Measurements from ENCODE around the gene CIRBP.

CIRBP gene

DNA sequence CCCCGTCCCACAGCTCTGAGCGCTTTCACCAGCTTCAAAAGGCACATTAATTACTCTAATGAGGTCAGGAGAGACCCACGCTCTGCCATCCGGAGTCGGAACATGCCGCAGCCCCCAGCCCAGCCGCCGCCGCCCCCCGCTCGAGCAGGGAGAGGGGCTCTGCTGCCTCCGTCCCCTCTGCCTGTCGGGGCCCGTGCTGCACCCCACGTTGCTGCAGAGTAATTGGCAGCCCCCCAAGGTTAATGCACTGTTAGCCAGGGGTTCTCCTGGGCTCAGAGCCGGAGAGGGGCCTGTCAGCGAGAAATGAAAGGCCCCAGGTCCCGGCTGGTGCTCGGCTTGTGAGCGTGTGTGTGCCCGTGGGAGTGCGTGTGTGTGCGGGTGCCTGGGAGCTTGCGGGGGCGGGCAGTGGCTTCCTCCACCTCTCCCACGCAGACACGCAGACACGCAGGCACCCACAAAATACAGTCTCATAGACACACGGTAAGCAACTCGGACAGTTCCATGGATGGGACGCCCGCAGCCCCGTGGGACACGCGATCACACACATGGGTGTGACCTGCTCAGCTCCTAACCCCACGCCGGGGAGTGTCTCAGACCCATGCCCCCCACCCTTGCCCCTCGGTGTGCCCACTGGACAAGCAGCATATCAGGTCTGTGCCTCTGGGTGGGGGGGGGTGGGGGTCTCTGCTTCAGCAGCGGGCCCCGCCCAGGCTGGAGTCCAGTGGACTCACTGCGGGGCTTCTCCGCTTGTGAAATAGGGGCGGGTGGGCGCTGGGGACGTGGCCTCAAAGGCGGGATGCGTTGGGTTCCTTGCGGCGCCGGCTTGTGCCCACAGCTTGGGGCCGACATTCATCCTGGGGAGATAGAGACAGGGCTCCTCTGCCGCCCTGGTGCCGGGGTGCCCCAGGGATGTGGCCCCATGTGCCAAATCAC lies 11.8 kb downstream of the CIRBP start:
- H3K4me3 ChIP-seq (ENCODE audit: low read depth, low read length): no peak overlapping the region
- DNase-seq (ENCODE audit: low read depth): no peak
- TF ChIP-seq, protein P1, sequence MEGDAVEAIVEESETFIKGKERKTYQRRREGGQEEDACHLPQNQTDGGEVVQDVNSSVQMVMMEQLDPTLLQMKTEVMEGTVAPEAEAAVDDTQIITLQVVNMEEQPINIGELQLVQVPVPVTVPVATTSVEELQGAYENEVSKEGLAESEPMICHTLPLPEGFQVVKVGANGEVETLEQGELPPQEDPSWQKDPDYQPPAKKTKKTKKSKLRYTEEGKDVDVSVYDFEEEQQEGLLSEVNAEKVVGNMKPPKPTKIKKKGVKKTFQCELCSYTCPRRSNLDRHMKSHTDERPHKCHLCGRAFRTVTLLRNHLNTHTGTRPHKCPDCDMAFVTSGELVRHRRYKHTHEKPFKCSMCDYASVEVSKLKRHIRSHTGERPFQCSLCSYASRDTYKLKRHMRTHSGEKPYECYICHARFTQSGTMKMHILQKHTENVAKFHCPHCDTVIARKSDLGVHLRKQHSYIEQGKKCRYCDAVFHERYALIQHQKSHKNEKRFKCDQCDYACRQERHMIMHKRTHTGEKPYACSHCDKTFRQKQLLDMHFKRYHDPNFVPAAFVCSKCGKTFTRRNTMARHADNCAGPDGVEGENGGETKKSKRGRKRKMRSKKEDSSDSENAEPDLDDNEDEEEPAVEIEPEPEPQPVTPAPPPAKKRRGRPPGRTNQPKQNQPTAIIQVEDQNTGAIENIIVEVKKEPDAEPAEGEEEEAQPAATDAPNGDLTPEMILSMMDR (IDR thresholded peaks at IDR 0.05; ENCODE audit: control insufficient read depth, extremely low read depth, insufficient read depth): no peak

DNA sequence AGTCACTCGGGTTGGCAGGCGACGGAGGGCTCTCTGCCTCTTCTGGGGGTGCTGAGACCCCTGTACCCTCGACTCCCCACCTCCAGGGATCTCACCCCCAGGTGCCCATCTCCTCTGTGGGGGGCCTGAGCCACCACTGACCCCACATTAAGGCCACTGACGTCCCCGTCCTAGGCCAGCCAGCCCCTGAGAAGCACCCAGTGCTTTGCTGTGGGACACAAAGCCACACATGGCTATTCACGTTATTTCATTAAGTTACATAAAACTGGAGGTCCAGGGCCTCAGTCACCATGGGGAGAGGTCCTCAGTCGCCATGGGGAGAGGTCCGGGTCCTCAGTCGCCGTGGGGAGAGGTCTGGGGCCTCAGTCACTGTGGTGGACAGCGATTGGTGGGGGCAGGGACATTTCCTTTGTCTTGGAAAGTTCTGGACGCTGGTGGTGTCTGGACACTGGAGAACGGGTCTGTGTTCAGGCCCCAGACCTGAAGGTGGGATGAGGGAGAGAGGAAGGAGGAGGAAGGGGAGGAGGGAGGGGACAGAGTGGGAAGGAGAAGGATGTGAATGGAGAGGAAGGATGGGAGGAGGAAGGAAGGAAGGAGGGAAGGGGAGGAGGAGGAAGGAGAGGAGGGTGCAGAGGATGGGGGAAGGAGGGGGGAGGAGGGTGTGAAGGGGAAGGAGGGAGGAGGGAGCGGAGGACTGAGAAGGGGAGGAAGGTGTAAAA lies 12.6 kb downstream of the CIRBP start:
- TF ChIP-seq, protein P1 (IDR thresholded peaks at IDR 0.05; ENCODE audit: control insufficient read depth, extremely low read depth, insufficient read depth): no peak
- no peak for DNase-seq (ENCODE audit: low read depth)

DNA sequence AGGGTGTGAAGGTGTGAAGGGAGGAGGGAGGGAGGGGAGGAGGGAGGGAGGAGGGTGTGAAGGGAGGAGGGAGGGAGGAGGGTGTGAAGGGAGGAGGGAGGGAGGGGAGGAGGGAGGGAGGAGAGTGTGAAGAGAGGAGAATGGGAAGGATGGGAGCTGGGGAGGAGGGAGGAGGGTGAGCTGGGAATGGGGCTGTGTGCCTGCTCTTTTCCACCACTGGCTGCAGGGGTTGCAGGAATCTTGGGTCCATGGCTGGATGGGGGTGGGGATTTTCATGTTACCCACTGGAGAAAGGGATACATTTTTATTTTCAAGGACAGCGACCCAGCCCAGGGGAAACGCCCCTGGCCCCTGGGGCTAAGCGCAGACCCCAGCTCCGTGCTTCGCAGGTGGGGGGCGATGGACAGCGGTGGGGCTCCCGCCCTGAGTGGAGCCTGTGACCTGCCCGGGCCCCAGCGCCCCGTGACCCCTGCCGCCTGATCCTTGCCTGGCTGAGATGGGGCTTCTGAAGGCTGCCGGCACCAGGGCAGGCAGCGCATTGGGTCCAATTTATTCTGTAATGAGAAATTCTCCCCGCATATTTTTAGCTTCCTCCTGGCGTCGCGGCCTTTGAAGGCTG lies 13.6 kb downstream of the CIRBP start:
- H3K4me3 ChIP-seq (ENCODE audit: low read depth, low read length): no peak overlapping the region
- TF ChIP-seq, protein P1 (IDR thresholded peaks at IDR 0.05; ENCODE audit: control insufficient read depth, extremely low read depth, insufficient read depth): no peak
- no peak for DNase-seq (ENCODE audit: low read depth)

More for the DNA sequence above, 12.6 kb downstream of the CIRBP start:
- no peak overlapping the region for H3K4me3 ChIP-seq (ENCODE audit: low read depth, low read length)

DNA sequence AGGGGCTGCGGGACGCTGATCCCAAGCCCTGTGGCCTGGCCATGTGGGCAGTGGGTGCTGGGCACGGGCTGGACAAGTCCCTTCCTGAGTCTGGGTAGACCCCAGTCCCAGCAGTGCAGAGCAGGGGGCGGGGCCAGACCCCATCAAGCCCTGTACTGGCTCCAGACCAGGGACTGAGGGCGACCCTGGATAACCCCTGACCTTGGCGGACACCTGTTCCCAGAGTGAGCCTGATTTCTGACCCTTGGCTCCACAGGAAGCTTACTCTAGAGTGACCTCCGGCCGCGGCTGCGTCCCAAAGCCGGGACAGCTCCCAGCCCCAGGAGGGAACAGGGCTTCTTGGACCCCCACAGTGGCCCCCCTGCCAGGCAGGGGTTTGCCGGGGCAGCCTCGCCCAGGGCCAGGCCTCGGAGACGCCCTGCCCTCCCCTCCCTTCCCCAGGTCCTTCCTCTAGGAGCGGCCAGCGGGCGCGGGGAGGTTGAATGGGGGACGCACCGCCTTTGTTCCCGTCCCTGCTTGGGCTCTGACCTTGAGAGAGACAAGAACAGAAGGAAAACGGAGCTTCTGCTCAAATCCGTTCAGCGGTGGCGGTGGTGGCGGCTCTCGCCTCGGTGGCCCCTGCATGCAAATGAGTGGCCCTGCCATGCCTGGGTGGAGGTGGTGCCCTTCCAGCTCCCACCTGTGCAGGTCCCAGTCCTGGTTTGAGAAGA lies 14.2 kb downstream of the CIRBP start:
- DNase-seq (ENCODE audit: low read depth): no peak
- TF ChIP-seq, protein P1 (IDR thresholded peaks at IDR 0.05; ENCODE audit: control insufficient read depth, extremely low read depth, insufficient read depth): no peak
- no peak overlapping the region for H3K4me3 ChIP-seq (ENCODE audit: low read depth, low read length)

DNA sequence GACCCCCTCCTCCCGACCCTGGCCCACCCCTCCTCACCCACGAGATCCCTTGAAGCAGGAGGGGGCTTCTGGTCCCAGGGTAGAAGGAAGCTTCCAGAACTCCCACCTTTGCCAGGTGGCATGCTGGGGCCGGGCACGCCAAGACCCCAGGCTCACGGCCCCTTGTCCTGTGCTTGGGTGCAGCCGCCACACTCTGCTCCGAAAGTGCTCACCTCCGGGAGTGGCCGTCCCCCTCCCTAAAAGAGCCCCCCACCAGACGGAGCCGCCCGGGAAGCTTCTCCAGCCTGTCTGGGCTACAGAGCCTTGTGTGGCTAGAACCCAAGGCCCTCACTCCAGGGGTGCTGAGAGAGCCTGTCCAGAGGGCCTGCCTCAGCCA lies 14.8 kb downstream of the CIRBP start:
- no peak overlapping the region for H3K4me3 ChIP-seq (ENCODE audit: low read depth, low read length)
- no peak for DNase-seq (ENCODE audit: low read depth)
- TF ChIP-seq, protein P1 (IDR thresholded peaks at IDR 0.05; ENCODE audit: control insufficient read depth, extremely low read depth, insufficient read depth): no peak

DNA sequence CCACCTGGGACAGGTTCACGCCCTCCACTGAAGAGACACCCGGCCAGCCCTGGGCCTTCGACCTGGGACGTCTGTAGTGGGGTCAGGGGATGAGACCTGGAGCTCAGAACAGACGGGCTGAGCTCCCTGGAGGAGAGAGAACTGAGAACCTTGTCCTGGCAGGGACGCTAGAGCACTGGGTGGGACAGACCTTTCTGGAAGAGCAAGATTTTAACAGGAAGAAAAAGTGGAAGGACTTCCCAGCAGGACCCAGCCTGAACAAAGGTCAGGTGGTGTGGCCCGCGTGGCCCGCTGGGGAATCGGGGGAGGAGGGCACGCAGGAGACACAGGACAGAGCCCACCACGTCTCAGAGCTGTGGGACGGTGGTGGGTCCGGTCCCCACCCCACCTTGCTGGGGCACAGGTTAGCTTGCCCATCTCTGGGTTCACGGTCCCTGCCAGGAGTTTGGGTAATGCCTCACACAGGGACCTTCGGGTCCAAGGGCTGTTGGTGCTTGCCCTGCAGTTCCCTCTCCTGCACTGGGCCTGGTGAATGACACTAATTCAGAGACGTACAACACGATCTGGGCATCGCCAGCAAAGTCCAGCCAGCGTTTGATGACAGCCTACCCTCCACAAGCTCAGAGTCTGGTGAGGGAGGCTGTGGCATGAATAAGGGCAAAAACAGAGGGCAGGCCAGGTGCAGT lies 15.3 kb downstream of the CIRBP start:
- TF ChIP-seq, protein P1 (IDR thresholded peaks at IDR 0.05; ENCODE audit: control insufficient read depth, extremely low read depth, insufficient read depth): no peak
- no peak overlapping the region for H3K4me3 ChIP-seq (ENCODE audit: low read depth, low read length)
- DNase-seq (ENCODE audit: low read depth): no peak
